ENCODE results near the gene SMYD5.

DNA sequence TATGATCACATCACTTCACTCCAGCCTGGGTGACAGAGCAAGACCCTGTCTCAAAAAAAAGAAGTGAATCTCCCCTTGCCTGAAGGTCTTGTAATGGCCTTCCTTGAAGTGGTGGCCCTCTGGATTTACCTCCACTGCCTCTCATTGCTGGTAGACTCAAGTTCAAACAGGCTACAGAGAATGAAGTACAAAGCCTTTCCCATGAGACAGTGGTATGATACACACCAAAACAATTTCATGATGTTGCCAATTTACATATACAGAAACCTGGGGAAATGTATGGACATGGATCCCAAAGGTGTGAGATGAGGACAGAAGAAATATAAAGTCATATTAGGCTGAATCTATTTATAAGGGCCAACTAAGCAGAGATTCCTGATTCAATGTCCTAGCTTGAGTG, 16.5 kb upstream of the SMYD5 start:
- TF ChIP-seq, protein P1, sequence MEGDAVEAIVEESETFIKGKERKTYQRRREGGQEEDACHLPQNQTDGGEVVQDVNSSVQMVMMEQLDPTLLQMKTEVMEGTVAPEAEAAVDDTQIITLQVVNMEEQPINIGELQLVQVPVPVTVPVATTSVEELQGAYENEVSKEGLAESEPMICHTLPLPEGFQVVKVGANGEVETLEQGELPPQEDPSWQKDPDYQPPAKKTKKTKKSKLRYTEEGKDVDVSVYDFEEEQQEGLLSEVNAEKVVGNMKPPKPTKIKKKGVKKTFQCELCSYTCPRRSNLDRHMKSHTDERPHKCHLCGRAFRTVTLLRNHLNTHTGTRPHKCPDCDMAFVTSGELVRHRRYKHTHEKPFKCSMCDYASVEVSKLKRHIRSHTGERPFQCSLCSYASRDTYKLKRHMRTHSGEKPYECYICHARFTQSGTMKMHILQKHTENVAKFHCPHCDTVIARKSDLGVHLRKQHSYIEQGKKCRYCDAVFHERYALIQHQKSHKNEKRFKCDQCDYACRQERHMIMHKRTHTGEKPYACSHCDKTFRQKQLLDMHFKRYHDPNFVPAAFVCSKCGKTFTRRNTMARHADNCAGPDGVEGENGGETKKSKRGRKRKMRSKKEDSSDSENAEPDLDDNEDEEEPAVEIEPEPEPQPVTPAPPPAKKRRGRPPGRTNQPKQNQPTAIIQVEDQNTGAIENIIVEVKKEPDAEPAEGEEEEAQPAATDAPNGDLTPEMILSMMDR (IDR thresholded peaks at IDR 0.05) = no peak
- no peak for TF ChIP-seq POLR2A (IDR thresholded peaks at IDR 0.05)

Measured in lower leg skin (tissue), 3 donors.